ENCODE results near the gene ENPP6. TPM values are rescaled to one million over a fixed set of nuclear protein-coding genes. Genes with fewer than 3 reads are reported as not detected.

The ENPP6 gene
- polyA plus RNA-seq, 2 of the 4 experiments (the other 2 are of a cell fraction): not detected

GRCh38 chr4:184117662-184118199 is 99.9 kb downstream of the ENPP6 start:
- H3K9me3 ChIP-seq: no peaks in the 10 kb centered on the region
- H3K4me2 ChIP-seq: no peak overlapping the region
- WGBS (ENCODE audit: missing lambda C conversion rate): 58% methylated on average over 9 of the region's 11 CpGs
- H3K4me1 ChIP-seq: no peaks in the 10 kb centered on the region
- TF ChIP-seq MAX (IDR thresholded peaks at IDR 0.05) (no peak), SREBF2 (IDR thresholded peaks at IDR 0.05) (no peak), HDAC2 (IDR thresholded peaks at IDR 0.05) (no peak), CHD2 (IDR thresholded peaks at IDR 0.05; ENCODE audit: low read length, partially characterized antibody) (no peak), FOSL2 (IDR thresholded peaks at IDR 0.05) (no peak), FOSL2 (CRISPR knock-in tag; IDR thresholded peaks at IDR 0.05) (no peak), HOXA7 (CRISPR knock-in tag; IDR thresholded peaks at IDR 0.05) (no peak), NFE2L2 (conservative IDR thresholded peaks at IDR 0.05; ENCODE audit: low read length) (no peak), HEYL (CRISPR knock-in tag; IDR thresholded peaks at IDR 0.05) (no peak), BCL3 (IDR thresholded peaks at IDR 0.05) (no peak), ZFP36 (IDR thresholded peaks at IDR 0.05; ENCODE audit: borderline replicate concordance, partially characterized antibody) (no peak), ZSCAN20 (CRISPR knock-in tag; IDR thresholded peaks at IDR 0.05) (no peak)
- H3K27ac ChIP-seq: no peak overlapping the region
- ChIA-PET CTCF (no interaction called here), POLR2A (no interaction called here)
- H3K4me3 ChIP-seq: no peak overlapping the region
- ATAC-seq (no peak), FAIRE-seq (no peak), DNase-seq (ENCODE audit: low read depth in 1 of 2, low spot score in 1 of 2) (no peak)

- WGBS (ENCODE audit: missing lambda C conversion rate): 22% methylated on average over 1 of the region's 4 CpGs
- Histone ChIP-seq H3K4me3 (no peak overlapping the region), H3K4me1 (no peaks in the 10 kb centered on the region), H3K27ac (no peak overlapping the region), H3K4me2 (no peak overlapping the region), H3K9me3 (no peaks in the 10 kb centered on the region)
- ChIA-PET CTCF (interaction anchor here (0.9 to 1.6 kb wide), 2 partner anchors 15 to 288 kb away, joined by 3 to 4 read pairs; no protein-coding TSS in a partner anchor), POLR2A (no interaction called here)
- FAIRE-seq (no peak), ATAC-seq (no peak), DNase-seq (ENCODE audit: low read depth in 1 of 2, low spot score in 1 of 2) (no peak)
- TF ChIP-seq FOSB (CRISPR knock-in tag; IDR thresholded peaks at IDR 0.05) (no peak), HOXB13 (CRISPR knock-in tag; IDR thresholded peaks at IDR 0.05; ENCODE audit: low read depth) (no peak), ELK1 (IDR thresholded peaks at IDR 0.05; ENCODE audit: low read depth, low read length) (no peak), EHMT2 (IDR thresholded peaks at IDR 0.05; ENCODE audit: low read depth) (no peak), MAFK (IDR thresholded peaks at IDR 0.05; ENCODE audit: partially characterized antibody) (no peak), NR3C1 (IDR thresholded peaks at IDR 0.05) (no peak), KDM1A (IDR thresholded peaks at IDR 0.05; ENCODE audit: low read depth) (no peak), CTCF (IDR thresholded peaks at IDR 0.05) (no peak), CHD4 (IDR thresholded peaks at IDR 0.05; ENCODE audit: borderline replicate concordance) (no peak), TFCP2L1 (CRISPR knock-in tag; IDR thresholded peaks at IDR 0.05) (no peak), CBX2 (IDR thresholded peaks at IDR 0.05; ENCODE audit: borderline replicate concordance, low read depth) (no peak)
Observed at GRCh38 chr4:184115399-184115798, 102.3 kb downstream of the ENPP6 start.
